Measurements from ENCODE around the gene NXPE1.
"Not testable (repeated sequence)": the region's sequence is repeated elsewhere in the genome, so short reads cannot be mapped to it uniquely, and the experiment has no call there.

Gene NXPE1

GRCh38 chr11:114604886-114605285 lies 45.2 kb upstream of the NXPE1 start:
- no peak for TF ChIP-seq CTCF (IDR thresholded peaks at IDR 0.05; ENCODE audit: control insufficient read depth, extremely low read depth, insufficient read depth)
- no peak for DNase-seq (ENCODE audit: low read depth)
- H3K4me3 ChIP-seq (ENCODE audit: low read depth, low read length), result no peak overlapping the region

GRCh38 chr11:114604179-114604813 lies 44.6 kb upstream of the NXPE1 start:
- DNase-seq (ENCODE audit: low read depth), result no peak
- no peak for TF ChIP-seq CTCF (IDR thresholded peaks at IDR 0.05; ENCODE audit: control insufficient read depth, extremely low read depth, insufficient read depth)
- H3K4me3 ChIP-seq (ENCODE audit: low read depth, low read length), result no peak overlapping the region

- not testable (repeated sequence) for DNase-seq (ENCODE audit: low read depth)
These were observed 43.5 kb upstream of the NXPE1 start for GRCh38 chr11:114603151-114603550.

GRCh38 chr11:114598461-114598860 lies 38.8 kb upstream of the NXPE1 start:
- DNase-seq (ENCODE audit: low read depth), result no peak
- no peak overlapping the region for H3K4me3 ChIP-seq (ENCODE audit: low read depth, low read length)
- TF ChIP-seq CTCF (IDR thresholded peaks at IDR 0.05; ENCODE audit: control insufficient read depth, extremely low read depth, insufficient read depth), result no peak

More at GRCh38 chr11:114603151-114603550, 43.5 kb upstream of the NXPE1 start:
- H3K4me3 ChIP-seq (ENCODE audit: low read depth, low read length), result not testable (repeated sequence)

GRCh38 chr11:114596175-114596919 lies 36.7 kb upstream of the NXPE1 start:
- no peak for DNase-seq (ENCODE audit: low read depth)
- no peak for TF ChIP-seq CTCF (IDR thresholded peaks at IDR 0.05; ENCODE audit: control insufficient read depth, extremely low read depth, insufficient read depth)

GRCh38 chr11:114595571-114595970 lies 35.9 kb upstream of the NXPE1 start, which contains the start of gene NXPE4:
NXPE4 (minus strand) TSS chr11:114595786; CDS start chr11:114594759, 1,027 bp downstream.
- no peak within 1 kb of the TSS for H3K4me3 ChIP-seq (ENCODE audit: low read depth, low read length)
- no peak for DNase-seq (ENCODE audit: low read depth)
- TF ChIP-seq CTCF (IDR thresholded peaks at IDR 0.05; ENCODE audit: control insufficient read depth, extremely low read depth, insufficient read depth), result no peak

More at GRCh38 chr11:114596175-114596919, 36.7 kb upstream of the NXPE1 start:
- H3K4me3 ChIP-seq (ENCODE audit: low read depth, low read length), result no peak overlapping the region

GRCh38 chr11:114594703-114595102 lies 35.0 kb upstream of the NXPE1 start:
- no peak for DNase-seq (ENCODE audit: low read depth)
- TF ChIP-seq CTCF (IDR thresholded peaks at IDR 0.05; ENCODE audit: control insufficient read depth, extremely low read depth, insufficient read depth), result no peak
- no peak overlapping the region for H3K4me3 ChIP-seq (ENCODE audit: low read depth, low read length)

Data from LNCaP clone FGC (cell line).